ENCODE results near the gene ELOB.
A peak's percentile ranks its signal among the peaks of the same experiment; 100 is the strongest.

The ELOB gene

GRCh38 chr16:2815299-2815771 lies 38.3 kb upstream of the ELOB start:
- Mint-ChIP-seq H3K4me3 (no peak overlapping the region), H3K4me1 (no peaks in the 10 kb centered on the region), H3K9me3 (no peaks in the 10 kb centered on the region), H3K27me3 (no peaks in the 10 kb centered on the region), H3K27ac (no peak overlapping the region)
- DNase-seq, result no peak
- no peak for ATAC-seq

GRCh38 chr16:2814551-2815298 lies 37.6 kb upstream of the ELOB start:
- Mint-ChIP-seq H3K4me1 (no peaks in the 10 kb centered on the region), H3K27me3 (peaks cover 6% of the 10 kb centered on the region), H3K9me3 (no peaks in the 10 kb centered on the region), H3K27ac (no peak overlapping the region), H3K4me3 (no peak overlapping the region)
- ATAC-seq, result no peak
- DNase-seq, result no peak

- ATAC-seq, result no peak
- H3K9me3 Mint-ChIP-seq, result no peaks in the 10 kb centered on the region
- no peaks in the 10 kb centered on the region for H3K4me1 Mint-ChIP-seq
- peaks cover 15% of the 10 kb centered on the region for H3K27me3 Mint-ChIP-seq
- no peak overlapping the region for H3K4me3 Mint-ChIP-seq
- no peak for DNase-seq
- H3K27ac Mint-ChIP-seq, result no peak overlapping the region
Measured at GRCh38 chr16:2813771-2814221, 36.7 kb upstream of the ELOB start.

DNA sequence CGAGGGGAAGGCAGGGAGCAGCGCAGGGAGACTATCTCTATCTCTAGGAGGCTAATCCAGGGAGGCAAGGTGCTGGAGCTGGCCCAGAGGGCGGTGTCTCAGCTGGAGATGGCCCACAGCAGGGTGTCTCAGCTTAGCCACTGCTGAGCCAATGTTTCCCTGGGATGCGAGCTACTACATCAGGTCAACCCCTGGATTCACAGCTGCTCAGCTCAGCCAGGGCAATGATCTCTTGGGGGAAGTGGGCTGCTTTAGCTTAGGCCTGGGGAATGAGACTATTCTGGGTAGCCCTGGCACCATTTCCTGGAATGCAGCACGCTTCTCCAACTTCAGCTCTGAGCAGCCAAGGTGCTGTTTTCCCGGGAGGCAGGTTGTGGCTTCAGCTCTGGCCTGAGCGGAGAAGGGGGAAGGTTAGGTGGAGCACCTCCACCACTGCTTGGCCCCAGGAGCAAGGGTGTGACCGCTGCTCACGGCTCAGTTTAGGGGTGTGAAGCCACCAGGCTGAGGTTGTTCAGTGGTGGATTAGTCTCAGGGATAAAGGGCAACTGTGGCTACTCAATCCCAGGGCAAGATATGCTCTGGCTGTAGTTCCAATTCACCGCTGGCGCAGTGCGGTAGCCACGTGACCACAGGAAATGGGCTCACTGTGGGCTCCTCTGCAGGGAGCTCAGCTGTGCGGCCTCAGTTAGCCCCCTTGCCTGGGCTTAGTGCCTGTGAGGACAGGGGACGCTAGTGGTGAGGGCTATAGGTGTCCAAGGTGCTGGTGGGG lies 34.8 kb upstream of the ELOB start:
- H3K4me1 Mint-ChIP-seq, result no peaks in the 10 kb centered on the region
- H3K9me3 Mint-ChIP-seq, result no peaks in the 10 kb centered on the region
- no peak overlapping the region for H3K27ac Mint-ChIP-seq
- ATAC-seq (no peak), DNase-seq (no peak)
- H3K4me3 Mint-ChIP-seq, result no peak overlapping the region
- H3K27me3 Mint-ChIP-seq, result peaks cover 26% of the 10 kb centered on the region

GRCh38 chr16:2810651-2811050 lies 33.6 kb upstream of the ELOB start:
- Mint-ChIP-seq H3K27me3 (peaks cover 26% of the 10 kb centered on the region), H3K27ac (no peak overlapping the region), H3K4me3 (no peak overlapping the region), H3K9me3 (no peaks in the 10 kb centered on the region), H3K4me1 (no peaks in the 10 kb centered on the region)
- DNase-seq (no peak), ATAC-seq (no peak)

DNA sequence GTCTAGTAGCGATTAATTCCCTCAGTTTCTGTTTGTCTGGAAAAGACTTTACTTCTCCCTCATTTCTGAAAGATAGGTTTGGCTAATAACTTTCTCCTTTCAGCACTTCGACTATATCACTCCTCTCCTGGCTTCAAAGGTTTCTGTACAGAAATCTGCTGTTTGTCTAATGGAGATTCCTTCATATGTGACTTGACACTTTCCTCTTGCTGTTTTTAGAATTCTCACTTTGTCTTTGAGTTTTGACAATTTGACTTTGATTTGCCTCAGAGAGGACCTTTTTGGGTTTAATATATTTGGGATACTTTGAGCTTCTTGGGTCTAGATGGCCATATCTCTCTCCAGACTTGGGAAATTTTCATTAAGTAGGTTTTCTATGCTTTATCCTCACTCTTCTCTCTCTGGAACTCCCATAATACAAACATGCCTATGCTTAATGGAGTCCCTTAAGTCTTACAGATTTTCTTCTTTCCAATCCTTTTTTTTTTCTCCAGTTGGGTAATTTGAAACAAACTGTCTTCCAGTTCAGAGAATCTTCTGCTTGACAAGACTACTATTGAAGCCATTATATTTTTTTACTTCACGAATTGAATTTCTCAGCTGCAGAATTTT lies 32.2 kb upstream of the ELOB start:
- peaks cover 26% of the 10 kb centered on the region for H3K27me3 Mint-ChIP-seq
- no peak for ATAC-seq
- peaks cover 2 to 13% of the 10 kb centered on the region in 2 donors for H3K9me3 Mint-ChIP-seq
- no peak overlapping the region for H3K27ac Mint-ChIP-seq
- H3K4me3 Mint-ChIP-seq, result no peak overlapping the region
- H3K4me1 Mint-ChIP-seq, result no peaks in the 10 kb centered on the region
- no peak for DNase-seq

GRCh38 chr16:2808181-2808580 lies 31.1 kb upstream of the ELOB start:
- Mint-ChIP-seq H3K4me3 (no peak overlapping the region), H3K9me3 (peaks cover 12 to 24% of the 10 kb centered on the region in 2 donors), H3K27ac (no peak overlapping the region), H3K4me1 (no peaks in the 10 kb centered on the region), H3K27me3 (peaks cover 26% of the 10 kb centered on the region)
- DNase-seq, result no peak
- no peak for ATAC-seq

DNA sequence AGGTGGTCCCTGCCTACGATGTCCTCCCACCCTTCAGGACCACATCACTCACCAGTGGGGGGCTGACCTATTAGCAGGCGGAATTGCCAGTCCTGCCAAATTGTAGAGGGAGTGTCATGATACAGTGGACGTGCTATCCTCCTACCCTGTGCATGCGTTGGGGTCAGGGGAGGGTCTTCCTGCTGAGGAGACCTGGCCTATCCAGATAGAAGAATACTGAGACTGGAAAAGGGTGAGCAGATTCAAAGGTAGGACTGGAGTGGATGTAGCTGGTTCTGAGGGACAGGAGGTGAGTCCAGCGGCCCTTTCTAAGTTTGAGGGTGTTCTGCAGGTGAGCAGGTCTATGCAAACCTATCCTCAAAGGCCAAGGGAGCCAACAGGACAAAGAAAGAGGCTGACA lies 29.2 kb upstream of the ELOB start:
- H3K4me3 Mint-ChIP-seq, result no peak overlapping the region
- H3K27ac Mint-ChIP-seq, result no peak overlapping the region
- ATAC-seq, result no peak
- no peaks in the 10 kb centered on the region for H3K4me1 Mint-ChIP-seq
- no peak for DNase-seq
- H3K9me3 Mint-ChIP-seq, result peaks cover 15 to 28% of the 10 kb centered on the region in 2 donors
- peaks cover 26% of the 10 kb centered on the region for H3K27me3 Mint-ChIP-seq

DNA sequence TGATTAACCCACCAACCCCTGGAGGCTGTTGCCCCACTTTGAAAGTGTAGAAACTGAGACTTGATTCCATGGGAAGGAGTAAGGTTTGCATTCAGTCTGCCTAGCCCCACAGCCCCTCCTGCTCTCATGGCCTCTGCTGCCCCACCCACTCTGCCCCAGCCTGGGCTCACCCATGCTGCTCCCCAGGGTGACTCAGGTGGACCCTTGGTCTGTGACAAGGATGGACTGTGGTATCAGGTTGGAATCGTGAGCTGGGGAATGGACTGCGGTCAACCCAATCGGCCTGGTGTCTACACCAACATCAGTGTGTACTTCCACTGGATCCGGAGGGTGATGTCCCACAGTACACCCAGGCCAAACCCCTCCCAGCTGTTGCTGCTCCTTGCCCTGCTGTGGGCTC lies 27.6 kb upstream of the ELOB start:
- peaks cover 15 to 28% of the 10 kb centered on the region in 2 donors for H3K9me3 Mint-ChIP-seq
- peaks cover 20% of the 10 kb centered on the region for H3K27me3 Mint-ChIP-seq
- no peaks in the 10 kb centered on the region for H3K4me1 Mint-ChIP-seq
- ATAC-seq (no peak), DNase-seq (no peak)
- no peak overlapping the region for H3K4me3 Mint-ChIP-seq
- H3K27ac Mint-ChIP-seq, result no peak overlapping the region

GRCh38 chr16:2803545-2804195 lies 26.6 kb upstream of the ELOB start:
- Mint-ChIP-seq H3K27me3 (peaks cover 10% of the 10 kb centered on the region), H3K4me1 (no peaks in the 10 kb centered on the region), H3K9me3 (peaks cover 15 to 28% of the 10 kb centered on the region in 2 donors), H3K27ac (no peak overlapping the region), H3K4me3 (no peak overlapping the region)
- ATAC-seq (no peak), DNase-seq (no peak)

GRCh38 chr16:2799859-2800226 lies 22.8 kb upstream of the ELOB start:
- no peak for ATAC-seq
- no peak overlapping the region for H3K4me3 Mint-ChIP-seq
- H3K27me3 Mint-ChIP-seq, result peaks cover 10% of the 10 kb centered on the region
- DNase-seq, result no peak
- no peaks in the 10 kb centered on the region for H3K4me1 Mint-ChIP-seq
- no peak overlapping the region for H3K27ac Mint-ChIP-seq
- H3K9me3 Mint-ChIP-seq, result peaks cover 15 to 21% of the 10 kb centered on the region in 2 donors

- no peaks in the 10 kb centered on the region for H3K4me1 Mint-ChIP-seq
- no peak overlapping the region for H3K4me3 Mint-ChIP-seq
- ATAC-seq (no peak), DNase-seq (no peak)
- H3K9me3 Mint-ChIP-seq, result peaks cover 13 to 16% of the 10 kb centered on the region in 2 donors
- peaks cover 10% of the 10 kb centered on the region for H3K27me3 Mint-ChIP-seq
- no peak overlapping the region for H3K27ac Mint-ChIP-seq
Measured at GRCh38 chr16:2799205-2799858, 22.3 kb upstream of the ELOB start.

DNA sequence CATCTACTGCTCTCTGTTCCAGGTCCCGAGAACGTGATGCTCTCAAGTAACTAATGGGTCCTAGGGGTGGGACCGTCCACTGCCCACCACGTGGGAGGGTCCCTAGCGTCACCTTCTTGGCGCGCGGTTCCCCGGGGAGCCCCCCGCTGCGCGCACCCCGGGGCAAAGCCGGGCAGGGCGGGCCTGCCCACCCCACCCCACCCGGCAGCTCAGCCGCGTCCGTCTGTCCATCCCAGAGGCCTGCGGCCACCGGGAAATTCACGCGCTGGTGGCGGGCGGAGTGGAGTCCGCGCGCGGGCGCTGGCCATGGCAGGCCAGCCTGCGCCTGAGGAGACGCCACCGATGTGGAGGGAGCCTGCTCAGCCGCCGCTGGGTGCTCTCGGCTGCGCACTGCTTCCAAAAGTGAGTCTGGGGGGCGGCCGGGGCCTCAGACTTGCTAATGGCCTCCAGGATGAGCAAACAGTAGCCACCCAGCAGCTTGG lies 21.7 kb upstream of the ELOB start:
- Mint-ChIP-seq H3K27ac (no peak overlapping the region), H3K4me1 (no peaks in the 10 kb centered on the region), H3K9me3 (peaks cover 8 to 10% of the 10 kb centered on the region in 2 donors)

GRCh38 chr16:2795395-2796143 lies 18.5 kb upstream of the ELOB start:
- Mint-ChIP-seq H3K9me3 (no peaks in the 10 kb centered on the region), H3K27me3 (peaks cover 34% of the 10 kb centered on the region), H3K4me3 (no peak overlapping the region), H3K4me1 (no peaks in the 10 kb centered on the region), H3K27ac (no peak overlapping the region)
- ATAC-seq, result no peak
- DNase-seq, result no peak

More for the DNA sequence above, 21.7 kb upstream of the ELOB start:
- H3K27me3 Mint-ChIP-seq, result peaks cover 13% of the 10 kb centered on the region
- peak; percentile 55 for ATAC-seq
- H3K4me3 Mint-ChIP-seq, result no peak overlapping the region
- no peak for DNase-seq

All from stimulated activated naive CD8-positive, alpha-beta T cell treated with anti-CD3 and anti-CD28 coated beads, Interleukin-15, amount 100 ng/mL, for 72 hours (primary cell).